GM20000 (cell line): ENCODE measurements around the gene CDK11B.
"Not testable (repeated sequence)": the region's sequence is repeated elsewhere in the genome, so short reads cannot be mapped to it uniquely, and the experiment has no call there.

ENCODE experiments used
- DNase-seq: peaks from one replicate; pipeline ENCODE4 v3.0.0; 2012; ENCODE audit warnings: low spot score
- TF ChIP-seq, protein P1 (sequence below): IDR thresholded peaks from 2 replicates; pipeline ENCODE4 v1.5.1; 2012; ENCODE audit warnings: mild to moderate bottlenecking, control low read depth; ENCODE audit errors: extremely low read depth, missing control alignments

The CDK11B gene

GRCh38 chr1:1677718-1678580 lies 19.1 kb upstream of the CDK11B start:
- DNase-seq = peak; percentile 86
- TF ChIP-seq, protein P1, sequence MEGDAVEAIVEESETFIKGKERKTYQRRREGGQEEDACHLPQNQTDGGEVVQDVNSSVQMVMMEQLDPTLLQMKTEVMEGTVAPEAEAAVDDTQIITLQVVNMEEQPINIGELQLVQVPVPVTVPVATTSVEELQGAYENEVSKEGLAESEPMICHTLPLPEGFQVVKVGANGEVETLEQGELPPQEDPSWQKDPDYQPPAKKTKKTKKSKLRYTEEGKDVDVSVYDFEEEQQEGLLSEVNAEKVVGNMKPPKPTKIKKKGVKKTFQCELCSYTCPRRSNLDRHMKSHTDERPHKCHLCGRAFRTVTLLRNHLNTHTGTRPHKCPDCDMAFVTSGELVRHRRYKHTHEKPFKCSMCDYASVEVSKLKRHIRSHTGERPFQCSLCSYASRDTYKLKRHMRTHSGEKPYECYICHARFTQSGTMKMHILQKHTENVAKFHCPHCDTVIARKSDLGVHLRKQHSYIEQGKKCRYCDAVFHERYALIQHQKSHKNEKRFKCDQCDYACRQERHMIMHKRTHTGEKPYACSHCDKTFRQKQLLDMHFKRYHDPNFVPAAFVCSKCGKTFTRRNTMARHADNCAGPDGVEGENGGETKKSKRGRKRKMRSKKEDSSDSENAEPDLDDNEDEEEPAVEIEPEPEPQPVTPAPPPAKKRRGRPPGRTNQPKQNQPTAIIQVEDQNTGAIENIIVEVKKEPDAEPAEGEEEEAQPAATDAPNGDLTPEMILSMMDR = no peak

- DNase-seq = not testable (repeated sequence)
These were observed 17.3 kb upstream of the CDK11B start for GRCh38 chr1:1676087-1676486.

DNA sequence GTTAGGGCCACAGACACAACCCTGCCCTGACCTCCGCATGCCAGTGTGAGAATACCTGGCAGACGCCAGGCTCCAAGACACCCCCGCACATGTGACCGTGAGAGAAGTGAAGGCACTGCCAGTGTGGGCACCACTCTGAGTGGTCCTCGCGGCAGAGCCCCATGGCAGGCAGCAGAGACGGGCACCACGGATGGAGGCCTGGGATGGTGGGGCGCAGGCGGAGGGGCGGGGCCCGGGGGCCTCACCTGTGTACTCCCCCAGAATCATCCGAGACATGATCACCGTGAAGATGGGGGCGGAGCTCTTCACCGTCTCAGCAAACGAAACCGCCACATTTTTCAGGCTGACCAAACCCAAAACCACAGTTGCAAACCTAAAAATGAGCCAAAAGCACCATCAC lies 16.4 kb upstream of the CDK11B start:
- DNase-seq = not testable (repeated sequence)

- not testable (repeated sequence) for DNase-seq
These were observed 16.0 kb upstream of the CDK11B start for GRCh38 chr1:1674806-1675205.

- TF ChIP-seq, protein P1 = no peak
- no peak for DNase-seq
These were observed 13.6 kb upstream of the CDK11B start for GRCh38 chr1:1672181-1672965.

GRCh38 chr1:1671365-1672119 lies 12.7 kb upstream of the CDK11B start:
- TF ChIP-seq, protein P1 = no peak
- DNase-seq = no peak

DNA sequence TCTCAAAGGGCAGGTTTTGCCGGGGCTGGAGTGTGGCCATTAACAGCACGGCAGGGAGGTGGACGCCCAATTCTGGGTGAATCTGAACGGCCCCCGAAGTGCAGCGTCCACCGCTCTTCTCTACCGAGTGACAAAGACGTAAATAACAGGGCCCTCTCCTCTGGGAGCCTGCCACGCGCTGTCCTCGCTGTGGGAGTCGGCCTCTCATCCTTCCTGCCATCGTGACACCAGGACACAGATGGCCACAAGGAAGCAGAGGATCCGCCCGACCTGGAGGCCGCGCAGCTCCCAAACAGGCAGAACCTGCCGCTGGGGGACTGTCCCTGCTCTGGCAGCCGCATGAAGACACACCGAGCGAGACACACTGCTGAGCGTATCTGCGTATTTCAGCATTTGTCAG lies 12.1 kb upstream of the CDK11B start:
- DNase-seq = no peak
- TF ChIP-seq, protein P1 = no peak

- no peak for DNase-seq
- TF ChIP-seq, protein P1 = no peak
These were observed 10.9 kb upstream of the CDK11B start for GRCh38 chr1:1669468-1670440.
